Stimulated activated CD8-positive, alpha-beta memory T cell treated with anti-CD3 and anti-CD28 coated beads, Interleukin-7, amount 100 ng/mL, for 48 hours (primary cell): ENCODE measurements around the gene HSPB1.
"Not testable (repeated sequence)": the region's sequence is repeated elsewhere in the genome, so short reads cannot be mapped to it uniquely, and the experiment has no call there.

Experiments used
- DNase-seq, 2 donors: peaks; one replicate each; pipeline ENCODE4 v3.0.0-alpha.2; 2020; ENCODE audit warnings: low read depth in 1 of 2; ENCODE audit errors: extremely low read depth in 1 of 2

Gene HSPB1

GRCh38 chr7:76281006-76281705 lies 21.3 kb upstream of the HSPB1 start:
- no peak for DNase-seq

GRCh38 chr7:76281706-76282343 lies 20.6 kb upstream of the HSPB1 start:
- DNase-seq: no peak

- no peak for DNase-seq
These were observed 19.9 kb upstream of the HSPB1 start for GRCh38 chr7:76282344-76283253.

- no peak for DNase-seq
These were observed 19.0 kb upstream of the HSPB1 start for GRCh38 chr7:76283254-76284159.

DNA sequence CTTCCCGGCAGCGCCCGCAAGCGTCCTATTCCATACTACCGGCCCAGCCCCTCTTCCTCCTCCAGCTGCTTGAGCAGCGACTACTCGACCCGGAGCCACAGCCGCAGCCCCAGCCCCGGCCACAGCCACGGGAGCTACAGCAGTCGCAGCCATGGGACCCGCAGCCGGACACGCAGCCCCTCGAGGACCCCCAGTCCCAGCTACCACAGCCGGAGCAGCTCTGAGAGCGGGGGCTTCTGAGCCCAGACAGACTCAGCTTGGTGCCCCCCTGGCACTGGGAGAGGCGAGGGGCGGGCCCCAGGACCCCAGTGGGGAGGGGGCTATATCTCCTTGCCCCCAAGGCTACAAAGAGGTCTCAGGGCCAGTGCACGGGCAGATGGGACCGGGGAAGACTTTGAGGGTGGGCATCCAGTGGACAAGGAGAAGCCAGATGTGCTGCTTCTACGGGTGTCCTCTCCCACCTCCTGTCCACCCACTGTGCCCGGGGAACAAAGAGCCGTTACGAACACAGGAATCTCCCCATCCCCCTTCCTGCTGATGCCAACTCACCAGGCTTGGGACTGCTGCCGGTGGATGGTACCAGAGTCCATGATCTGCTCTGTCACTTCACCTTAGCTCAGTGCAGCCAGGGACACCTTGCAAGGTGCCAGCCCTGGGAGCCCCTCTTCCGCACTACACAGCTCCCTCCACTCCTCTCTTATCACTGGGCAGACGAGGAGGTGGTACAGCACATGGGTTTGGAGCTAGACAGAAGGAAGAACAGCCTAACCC lies 16.7 kb upstream of the HSPB1 start:
- no peak for DNase-seq

- DNase-seq: no peak
These were observed 15.6 kb upstream of the HSPB1 start for GRCh38 chr7:76286842-76287403.

- not testable (repeated sequence) for DNase-seq
These were observed 11.6 kb upstream of the HSPB1 start for GRCh38 chr7:76290847-76291350.

- peak; percentile 80 to 87 for DNase-seq
These were observed 10.9 kb upstream of the HSPB1 start for GRCh38 chr7:76291351-76292212.

- no peak for DNase-seq
These were observed 10.3 kb upstream of the HSPB1 start for GRCh38 chr7:76292213-76292573.

DNA sequence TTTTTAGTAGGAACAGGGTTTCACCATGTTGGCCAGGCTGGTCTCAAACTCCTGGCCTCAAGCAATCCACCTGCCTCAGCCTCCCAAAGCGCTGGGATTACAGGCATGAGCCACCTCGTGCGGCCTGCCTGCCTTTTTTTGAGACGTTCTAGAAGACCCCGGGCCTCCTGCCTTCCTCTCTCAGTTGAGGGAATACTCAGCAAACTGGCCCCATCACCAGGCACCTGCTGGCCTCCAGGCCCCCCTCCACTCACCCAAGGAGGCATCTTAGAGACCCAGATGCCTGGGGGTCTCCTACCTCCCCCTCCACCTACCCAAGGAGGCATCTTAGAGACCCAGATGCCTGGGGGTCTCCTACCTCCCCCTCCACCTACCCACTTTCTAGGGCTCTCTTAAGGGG lies 9.6 kb upstream of the HSPB1 start:
- not testable (repeated sequence) for DNase-seq

GRCh38 chr7:76293407-76293901 lies 9.0 kb upstream of the HSPB1 start:
- DNase-seq: no peak

DNA sequence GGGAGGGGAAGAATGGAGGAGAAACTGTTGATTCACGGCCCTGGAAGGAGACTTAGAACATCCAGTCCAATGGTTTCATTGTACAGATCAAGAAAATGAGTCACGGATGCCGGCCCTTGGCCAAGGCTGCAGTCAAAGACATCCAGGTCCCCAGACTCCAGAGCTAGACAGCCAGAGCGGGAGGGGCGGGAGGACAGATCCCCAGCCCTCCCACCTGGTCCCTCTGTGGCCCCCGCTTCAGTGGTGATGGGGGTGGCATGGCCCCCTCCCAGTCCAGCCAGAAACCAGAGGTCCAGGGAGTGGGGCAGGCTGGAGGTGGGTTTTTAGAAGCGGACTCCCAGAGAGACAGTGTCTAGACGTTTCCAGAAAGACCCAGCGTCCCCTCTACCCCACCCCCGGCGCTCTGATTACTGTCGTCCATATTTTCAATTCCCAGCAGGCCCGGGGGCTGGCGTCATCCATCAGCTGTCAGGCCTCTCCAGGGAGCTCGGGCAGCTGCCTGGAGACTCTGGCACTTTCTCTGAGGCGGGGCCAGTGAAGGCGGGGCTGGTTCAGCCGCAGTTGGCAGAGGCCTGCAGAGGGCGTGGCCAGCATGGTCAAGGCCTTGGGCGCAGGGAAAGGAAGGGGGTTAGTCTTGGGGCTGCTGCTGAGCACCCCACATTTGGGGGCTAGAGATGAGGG lies 8.0 kb upstream of the HSPB1 start:
- no peak for DNase-seq

DNA sequence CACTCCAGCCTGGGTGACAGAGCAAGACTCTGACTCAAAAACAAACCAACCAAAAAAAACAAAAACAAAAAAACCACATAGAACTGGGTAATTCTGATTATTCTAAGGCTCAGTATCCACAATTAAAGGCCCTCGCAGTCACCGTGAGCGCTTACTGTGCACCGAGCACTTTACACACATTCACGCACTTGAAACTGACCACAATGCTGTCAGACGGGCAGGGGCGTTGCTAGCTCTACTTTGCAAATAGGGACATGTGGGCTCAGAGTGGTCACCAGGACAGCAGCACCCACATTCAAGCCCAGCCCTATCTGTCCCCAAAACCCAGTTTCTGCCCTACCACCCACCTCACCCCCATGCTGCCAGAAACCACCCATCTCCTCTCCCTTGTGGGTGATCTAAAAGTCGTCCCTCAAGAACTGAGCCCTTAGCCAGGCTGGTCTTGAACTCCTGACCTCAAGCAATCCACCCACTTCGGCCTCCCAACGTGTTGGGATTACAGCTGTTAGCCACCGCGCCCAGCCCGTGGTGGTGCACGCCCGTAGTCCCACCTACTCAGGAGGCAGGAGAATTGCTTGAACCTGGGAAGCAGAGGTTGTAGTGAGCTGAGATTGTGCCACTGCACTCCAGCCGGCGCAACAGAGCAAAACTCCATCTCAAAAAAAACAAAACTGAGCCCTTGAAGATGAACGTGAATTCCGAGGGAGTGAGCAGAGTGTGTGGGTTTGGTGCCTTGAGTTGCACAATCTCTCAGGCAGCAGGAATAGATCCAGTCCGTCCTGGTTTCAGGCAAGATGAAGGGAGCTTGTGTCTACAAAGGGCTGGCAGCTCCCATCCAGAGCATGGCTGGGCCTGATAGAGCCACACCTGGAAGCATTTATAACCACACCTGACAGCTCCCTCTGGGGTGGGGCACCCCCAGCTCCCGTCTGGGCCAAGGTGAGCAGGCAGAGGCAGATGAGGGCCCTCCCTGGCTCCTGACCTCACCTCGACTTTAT lies 5.4 kb upstream of the HSPB1 start:
- no peak for DNase-seq

GRCh38 chr7:76300166-76300731 lies 2.2 kb upstream of the HSPB1 start:
- DNase-seq: no peak

- DNase-seq: no peak
These were observed 1.5 kb upstream of the HSPB1 start for GRCh38 chr7:76301000-76301399.
